GM21447 (cell line): ENCODE results near the gene XYLT1.

ENCODE experiments used
- ATAC-seq: cut with Tn5 transposase; IDR thresholded peaks from one replicate; pipeline ENCODE4 v1.9.1; 2021; ENCODE audit not compliant: unreplicated experiment

The XYLT1 gene

DNA sequence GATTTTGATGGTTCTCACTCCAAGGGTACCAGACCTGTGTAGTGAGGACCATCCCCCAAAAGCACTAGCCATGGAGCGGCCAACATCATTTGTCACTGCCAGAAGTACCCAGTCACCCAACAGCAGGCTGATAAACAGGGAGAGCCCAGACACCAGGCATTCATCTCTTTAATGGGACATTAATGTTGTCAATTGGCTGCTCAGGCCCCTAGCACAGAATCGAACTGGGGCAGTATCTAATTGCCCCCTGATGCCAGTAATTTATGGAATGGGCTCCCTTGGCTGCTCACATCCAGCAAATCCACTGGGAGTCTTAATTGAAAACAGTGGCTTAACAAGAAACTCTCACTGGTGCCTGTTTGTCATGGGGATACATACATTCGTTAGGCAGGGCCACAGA lies 344.6 kb downstream of the XYLT1 start:
- no peak for ATAC-seq

DNA sequence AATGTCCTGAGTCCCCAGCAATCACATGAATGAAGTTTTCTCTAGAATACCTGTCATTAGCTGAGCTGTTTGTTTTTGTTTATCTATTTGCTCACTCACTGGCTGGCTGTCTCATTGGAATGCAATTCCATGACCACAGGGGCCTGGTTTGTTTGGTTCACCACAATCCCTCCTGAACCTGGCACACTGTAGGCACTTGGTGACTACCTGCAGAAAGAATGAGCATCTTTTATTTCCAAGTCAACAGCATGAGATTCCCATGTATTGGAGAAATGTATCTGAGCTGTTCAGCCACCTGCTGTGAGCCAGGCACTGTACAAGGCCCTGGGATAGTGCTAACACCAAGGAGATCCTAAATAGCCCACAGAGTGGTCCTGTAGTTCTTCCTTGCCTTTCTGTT lies 345.1 kb downstream of the XYLT1 start:
- ATAC-seq: no peak

DNA sequence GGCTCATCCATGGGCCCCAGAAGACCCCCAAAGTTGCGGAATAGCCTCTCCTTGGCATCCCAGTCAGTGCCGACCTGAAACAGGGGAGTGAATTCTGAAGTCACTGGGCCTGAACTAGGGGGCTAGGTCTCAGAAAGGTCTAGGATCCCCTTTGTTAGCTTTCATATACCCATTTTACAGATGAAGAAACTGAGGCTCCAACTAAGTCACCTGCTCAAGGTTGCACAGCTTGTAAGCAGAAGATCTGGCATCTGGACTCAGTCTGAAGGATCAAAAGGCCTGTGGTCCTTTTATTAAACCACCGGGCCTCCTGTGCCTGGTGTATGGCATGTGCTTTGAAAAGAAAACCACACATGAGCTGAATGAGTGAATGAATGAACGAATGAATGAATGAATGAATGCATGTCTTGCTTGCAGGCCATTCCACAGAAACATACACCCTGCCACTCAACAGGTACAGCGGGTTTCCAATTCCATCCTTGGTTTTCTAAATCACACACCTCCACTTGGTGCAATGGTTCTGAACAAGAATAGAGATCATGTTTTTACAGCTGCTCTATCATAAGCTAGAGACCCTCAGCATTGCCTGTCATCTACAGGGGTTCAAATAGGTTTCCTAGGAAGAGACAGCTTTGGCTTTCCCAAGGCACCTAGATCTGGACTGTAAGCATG lies 352.7 kb downstream of the XYLT1 start:
- no peak for ATAC-seq

DNA sequence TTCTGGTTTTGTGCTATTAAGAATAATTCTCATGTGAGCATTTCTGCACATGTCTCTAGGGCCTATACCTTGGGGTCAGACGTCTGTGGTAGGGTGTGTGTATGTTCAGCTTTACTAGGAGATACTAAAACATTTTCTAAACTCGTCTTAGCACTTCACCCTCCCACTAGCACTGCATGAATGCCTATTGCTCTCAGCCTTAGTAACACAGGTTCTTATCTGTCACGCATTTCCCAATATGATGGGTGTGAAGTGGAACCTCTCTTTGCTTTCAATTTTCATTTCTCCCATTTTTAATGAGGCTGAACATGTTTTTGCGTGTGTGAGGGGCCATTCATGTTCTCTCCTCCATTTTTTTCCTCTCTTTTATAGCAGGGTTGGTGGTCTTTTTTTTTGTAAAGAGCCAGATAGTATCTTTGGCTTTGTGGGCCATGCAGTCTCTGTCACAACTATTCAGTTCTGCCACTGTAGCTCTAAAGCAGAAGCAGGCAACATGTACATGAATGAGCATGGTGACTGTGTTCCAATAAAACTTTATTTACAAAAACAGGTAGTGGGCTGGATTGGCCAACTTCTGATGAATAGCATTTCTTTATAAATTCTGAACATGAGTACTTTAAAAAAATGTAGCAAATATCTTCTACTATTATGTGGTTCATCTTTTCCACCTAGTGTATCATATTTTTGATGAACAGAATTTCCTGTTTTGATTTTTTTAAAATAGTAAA lies 354.0 kb downstream of the XYLT1 start:
- ATAC-seq: no peak

DNA sequence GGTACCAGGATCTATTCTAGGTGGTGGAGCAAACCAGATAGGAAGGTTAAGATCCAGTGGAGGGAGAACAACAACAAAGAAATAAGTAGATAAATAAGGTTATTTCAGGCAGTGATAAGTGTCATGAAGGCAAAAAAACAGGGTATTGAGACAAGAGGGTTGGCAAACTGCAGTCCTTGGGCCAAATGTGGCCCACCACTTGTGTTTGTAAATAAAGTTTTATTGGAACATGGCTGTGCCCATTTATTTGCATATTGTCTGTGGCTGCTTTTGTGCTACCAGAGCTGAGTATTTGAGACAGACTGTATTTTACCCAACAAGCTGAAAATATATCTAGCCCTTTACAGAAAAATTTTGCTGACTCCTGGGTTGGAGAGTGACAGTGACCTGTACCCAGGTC lies 361.3 kb downstream of the XYLT1 start:
- ATAC-seq: no peak

DNA sequence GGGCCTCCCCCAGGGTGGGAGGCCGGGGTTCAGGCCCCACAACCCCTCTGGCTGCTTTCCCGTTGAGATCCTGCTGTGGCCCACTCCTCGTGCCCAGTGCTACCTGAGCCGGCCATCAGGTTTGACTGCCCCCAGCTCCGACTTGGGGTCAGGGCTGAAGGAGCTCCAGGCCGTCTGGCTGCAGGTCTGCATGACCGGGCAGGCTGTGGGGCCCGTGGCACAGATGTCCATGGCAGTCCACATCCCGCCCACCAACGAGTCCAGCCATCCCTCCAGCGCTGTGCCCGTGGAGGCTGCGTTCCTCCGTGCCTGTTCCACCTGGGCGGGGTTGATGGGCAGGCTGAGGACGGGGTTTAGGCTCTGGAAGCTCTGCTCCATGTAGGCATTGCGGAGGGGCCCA lies 362.2 kb downstream of the XYLT1 start:
- no peak for ATAC-seq

DNA sequence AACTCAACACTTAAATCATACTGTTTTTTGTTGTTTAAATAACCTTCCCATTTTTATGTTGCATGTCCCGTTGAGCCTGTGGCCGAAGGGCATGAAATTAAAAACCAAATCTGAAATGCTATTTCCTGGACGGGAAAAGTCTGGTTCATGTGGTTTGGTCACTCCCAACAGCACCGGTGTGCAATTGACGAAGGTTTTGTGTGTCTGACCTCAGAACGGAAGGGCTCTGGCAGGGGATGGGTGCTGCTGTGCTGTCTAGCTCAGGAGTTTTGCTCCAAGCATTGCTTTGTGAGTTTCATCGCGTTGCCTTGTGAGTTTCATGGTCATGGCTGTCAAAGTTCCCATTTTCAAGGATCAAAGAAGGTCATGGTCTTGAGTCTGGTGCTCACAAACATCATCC lies 363.3 kb downstream of the XYLT1 start:
- ATAC-seq: no peak

DNA sequence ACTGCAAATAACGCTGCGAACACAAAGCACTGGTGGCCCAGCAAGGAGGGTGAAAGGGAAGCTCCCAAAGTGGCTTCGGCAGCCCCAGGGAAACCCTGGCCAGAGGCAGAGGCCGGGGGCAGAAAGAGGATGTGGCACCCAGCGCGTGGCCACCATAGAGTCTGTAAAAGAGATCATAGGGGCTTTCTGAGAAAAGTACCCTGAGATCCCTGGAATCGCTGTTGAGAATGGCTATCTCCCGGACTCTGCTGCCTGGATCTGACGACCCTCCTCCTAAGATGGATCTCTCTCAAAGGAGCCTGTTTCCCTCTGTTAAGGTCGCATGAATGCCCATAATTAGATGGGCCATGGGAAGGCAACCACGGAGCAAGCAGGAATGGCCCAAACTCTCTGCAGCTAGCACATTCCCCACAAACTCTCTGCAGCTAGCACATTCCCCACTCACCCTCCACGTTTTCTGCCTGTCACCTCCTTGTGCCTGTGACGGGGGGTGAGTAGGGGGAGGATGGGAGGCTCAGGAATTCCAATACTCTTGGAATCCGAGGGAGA lies 364.4 kb downstream of the XYLT1 start:
- ATAC-seq: no peak

DNA sequence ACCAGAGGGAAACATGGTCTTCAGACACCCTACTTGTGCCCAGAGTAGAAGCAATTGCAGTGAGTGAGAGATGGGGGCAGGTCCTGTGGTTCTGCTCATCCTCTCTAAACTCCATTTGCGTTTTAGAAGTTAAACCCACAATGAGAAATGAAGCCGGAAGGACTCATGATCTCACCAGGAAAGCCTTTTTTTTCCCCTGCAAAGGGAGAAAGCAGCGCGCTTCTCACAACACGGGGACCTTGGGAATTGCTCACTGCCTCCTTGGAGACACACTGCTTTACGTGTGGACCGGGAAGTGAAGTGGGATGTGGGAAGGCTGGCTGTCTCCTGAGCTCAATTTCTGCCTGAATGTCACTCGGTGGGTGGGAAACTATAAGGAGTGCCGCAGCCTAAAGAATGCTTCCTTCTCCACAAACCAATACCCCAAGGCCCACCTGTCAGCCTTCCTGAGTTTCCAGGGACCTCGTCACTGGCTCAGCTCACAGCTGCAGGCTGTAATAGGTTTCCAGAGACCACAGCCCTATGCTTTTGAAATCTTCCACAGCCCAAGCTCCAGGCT lies 365.4 kb downstream of the XYLT1 start:
- ATAC-seq: no peak

DNA sequence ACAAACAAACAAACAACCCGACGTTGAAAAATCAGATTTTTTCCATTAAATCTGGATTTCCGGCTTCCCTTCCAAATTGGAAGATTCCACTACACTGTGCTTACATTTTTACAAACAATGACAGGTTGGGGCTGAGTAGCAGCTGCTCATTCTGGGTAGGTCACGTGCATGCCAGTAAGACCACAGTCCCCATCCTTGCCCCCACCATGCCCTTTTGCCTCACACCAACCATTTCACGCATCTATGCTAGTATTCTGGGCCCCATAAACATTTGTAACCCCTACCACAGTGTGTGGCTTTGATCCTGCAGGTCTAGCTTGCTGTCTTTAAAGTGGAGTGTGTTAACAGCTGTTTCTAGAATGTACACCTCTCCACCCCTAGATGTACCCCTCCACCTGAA lies 366.1 kb downstream of the XYLT1 start:
- no peak for ATAC-seq

DNA sequence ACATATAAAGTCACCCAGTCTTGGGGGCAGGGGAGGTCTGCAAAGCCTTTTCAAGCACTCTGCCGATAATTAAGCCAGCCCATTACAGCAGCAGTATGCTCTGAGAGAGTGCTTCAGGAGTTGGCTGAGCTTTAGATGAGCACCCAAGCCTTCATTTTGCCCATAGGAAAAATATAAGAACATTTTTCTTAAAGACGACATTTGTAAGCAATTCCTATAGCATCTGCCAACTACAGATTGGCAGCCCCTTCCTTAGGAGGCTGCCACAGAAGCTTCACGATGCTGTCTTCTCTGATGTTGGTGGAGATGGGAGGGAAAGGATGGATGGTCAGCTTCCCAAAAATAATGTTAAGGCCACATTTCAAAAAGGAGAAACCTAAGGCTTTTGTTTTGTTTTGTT lies 367.5 kb downstream of the XYLT1 start:
- ATAC-seq: no peak

DNA sequence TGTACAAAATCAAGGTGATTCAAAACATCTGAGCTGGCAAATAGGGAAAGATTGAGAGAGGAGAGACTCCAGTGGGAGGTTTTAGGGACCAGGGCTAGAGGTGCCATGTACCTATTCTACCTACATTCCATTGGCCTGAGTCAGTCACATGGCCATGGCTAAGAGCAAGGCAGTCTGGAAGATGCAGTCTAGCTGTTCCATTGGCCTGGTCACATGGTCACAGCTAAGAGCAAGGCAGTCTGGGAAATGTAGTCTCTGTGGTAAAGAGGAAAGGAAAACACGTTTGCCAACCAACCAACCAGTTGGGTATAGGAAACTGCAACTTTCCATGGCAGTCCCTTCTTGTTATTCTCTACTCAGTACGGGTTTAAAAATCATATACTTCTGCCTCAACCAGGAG lies 369.1 kb downstream of the XYLT1 start:
- no peak for ATAC-seq

DNA sequence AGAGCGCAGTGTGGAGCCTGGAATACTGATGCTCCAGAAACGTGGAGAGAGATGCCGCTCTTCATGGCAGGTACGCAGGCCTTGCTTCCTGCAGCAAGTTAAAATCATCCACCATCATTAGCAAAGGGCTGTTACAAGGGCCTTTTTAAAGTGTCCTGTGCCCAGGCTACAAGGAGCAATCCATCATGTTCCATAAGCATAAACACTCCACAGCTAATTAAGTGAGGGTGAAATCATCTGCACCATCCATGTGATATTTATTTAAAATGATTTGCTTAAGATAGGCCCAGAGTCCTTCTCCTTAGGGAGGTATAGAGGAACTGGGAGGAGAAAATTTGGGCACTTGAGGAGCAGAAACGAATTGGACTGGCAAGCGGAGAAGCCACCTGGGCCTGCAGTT lies 372.1 kb downstream of the XYLT1 start:
- no peak for ATAC-seq

DNA sequence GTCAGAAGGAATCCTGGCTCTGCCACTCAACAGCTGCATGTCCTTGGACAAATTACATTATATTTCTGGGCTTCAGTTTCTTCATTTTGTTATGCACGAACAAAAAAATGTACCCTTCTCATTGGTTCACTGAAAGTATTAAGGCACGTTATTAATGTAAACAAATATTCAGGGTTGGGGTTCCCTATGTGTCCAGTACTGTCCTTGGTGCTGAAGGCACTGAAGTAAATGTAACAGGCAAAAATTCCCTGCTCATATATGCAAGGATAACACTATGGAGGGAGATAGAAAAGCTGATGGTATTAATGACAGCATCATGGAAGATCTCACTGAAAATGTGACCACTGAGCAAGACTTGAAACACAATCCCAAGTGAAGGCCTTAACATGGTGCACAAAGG lies 386.6 kb downstream of the XYLT1 start:
- no peak for ATAC-seq

DNA sequence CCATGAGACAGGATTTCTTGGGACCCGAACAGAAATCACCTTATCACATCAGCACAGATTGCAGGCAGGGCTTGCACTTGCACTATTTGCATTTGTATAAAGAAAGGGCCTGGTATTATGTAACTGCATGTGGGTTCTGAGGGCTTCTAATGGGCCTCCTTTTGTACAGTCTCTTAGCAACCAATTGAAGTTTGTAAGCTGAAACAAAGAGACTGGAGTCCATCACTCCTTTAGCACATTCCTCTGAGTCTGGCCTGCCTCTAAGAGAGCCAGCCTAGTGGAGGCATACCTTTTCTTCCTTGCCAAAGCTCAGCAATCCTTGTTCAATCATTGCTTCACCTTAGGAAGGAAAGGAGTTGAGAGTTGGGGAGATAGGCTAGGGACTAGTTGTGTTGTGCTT lies 387.1 kb downstream of the XYLT1 start:
- no peak for ATAC-seq

DNA sequence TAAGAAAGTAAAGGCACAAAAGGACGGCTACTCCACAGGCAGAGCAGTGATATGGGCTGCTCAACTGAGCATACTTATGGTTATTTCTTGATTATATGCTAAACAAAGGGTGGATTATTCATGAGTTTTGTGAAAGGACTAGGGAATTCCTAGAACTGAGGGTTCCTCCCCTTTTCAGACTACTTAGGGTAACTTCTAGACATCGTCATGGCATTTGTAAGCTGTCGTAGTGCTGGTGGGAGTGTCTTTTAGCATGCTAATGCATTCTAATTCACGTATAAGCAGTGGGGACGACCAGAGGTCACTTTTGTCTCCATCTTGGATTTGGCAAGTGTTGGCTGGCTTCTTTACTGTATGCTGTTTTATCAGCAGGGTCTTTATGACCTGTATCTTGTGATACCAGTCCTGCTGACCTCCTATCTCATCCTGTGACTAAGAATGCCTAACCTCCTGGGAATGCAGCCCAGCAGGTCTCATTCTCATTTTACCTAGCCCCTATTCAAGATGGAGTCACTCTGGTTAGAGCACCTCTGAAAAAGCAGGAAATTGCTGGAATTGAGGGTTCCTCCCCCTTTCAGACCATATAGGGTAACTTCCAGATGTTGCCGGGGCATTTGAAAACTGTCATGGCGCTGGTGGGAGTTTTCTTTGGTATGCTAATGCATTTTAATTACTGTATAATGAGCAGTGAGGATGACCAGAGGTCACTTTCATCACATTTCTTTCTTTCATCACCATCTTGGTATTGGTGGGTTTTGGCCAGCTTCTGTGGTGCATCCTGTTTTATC lies 388.5 kb downstream of the XYLT1 start:
- no peak for ATAC-seq

DNA sequence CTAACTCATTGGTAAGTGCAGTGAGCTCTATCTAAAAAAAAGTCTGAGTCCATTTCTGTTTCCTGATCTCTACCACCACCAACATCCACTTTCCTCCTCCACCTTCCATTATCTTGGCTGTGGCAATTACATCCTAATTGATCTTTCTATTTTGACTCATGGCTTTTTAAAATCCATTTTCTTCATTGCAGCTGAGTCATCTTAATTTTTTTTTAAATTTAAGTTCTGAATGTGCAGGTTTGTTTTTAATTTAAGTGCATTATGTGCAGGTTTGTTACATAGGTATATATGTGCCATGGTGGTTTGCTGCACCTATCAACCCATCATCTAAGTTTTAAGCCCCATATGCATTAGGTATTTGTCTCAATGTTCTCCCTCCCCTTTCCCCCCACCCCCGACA lies 390.7 kb downstream of the XYLT1 start:
- no peak for ATAC-seq

DNA sequence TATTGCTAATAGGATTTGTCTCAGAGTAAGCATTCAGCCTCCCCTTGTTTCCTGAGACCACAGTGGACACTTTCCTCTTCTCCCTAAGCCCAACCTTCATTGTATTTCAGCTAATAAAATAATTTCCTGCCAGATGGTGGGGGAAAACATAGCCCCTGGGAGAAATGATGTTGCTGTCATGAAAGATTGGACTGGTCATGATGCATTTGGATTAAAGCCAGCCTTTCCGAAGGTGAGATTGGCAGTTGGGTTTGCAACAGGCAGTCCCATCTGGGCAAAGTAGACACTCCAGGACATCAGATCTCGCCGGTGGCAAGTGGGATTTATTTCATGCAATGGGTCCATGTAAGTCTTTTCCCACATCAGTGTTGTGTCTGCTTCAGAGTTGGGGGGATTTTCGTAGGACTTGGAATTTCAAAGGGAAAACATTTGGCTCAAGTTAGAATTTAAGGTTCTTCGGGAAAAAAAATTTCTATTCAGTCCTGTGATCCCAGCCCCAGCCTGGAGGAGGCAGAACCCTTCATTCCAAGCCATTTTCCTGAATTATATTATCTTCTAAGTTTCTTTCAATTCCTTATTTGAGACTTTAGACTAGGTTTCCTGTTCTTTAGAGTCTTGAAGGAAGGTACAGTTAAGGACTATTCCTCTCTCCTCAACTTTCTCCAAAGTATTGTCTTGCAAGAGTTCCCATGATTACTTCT lies 391.7 kb downstream of the XYLT1 start:
- ATAC-seq: no peak

DNA sequence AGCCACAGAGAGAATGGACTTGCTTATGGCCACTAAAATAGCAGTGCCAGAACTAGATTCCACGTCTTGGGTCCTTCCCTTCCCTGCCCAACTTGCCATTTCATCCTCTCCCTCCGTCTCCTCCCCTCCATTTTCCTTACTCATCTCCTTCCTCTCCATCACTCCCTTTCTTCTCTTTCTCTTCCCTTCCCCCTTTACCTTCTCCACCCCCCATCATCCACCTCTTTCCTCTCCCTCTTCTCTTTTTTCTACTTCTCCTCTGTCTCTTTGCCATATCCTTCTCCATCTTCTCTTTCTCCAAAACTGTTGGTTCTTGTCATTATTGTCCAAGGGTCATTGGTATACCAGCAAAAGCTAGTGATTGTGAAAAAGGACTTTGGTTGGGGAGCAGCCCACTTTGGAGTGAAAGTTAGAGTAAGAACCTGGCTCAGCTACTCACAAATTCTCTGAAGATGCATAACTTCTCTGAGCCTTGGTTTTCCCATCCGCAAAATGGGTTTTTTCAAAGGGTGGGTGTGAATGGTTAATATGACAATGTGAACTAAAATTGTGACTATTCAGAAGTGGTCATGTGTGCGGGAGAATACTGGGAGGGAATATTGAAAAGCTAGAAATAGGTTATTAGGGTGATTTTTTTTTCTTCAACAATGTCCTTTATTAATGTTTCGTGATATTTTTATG lies 393.8 kb downstream of the XYLT1 start:
- no peak for ATAC-seq

DNA sequence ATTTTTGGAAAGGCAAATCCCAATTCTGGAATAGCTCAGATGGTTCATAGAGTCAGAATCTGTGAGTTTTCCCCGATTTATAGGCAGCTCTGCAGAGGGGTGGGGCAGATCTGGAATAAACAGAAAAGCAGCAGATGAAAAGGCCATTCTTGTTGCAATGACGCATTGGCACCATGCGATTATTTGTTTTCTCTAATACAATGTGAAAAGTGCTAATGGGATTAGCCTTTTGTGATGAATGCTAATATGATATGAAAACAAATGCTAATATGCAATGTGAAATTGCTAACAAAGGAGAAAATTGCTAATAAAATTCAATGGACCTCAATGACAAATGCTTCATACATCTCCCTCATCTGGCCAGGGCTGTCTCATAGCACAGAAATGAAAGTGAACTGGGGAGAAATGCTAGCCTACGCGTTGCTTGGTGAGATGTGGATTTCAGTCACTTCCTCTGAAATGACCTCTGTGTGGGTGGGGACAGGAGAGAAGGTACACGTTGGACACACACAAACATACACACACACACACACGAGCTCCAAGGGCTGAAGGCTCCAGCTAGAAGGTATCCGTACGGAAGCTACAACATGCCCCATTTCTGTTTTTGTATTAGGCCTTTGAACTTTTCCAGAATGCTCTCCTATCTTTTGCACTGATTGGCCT lies 394.5 kb downstream of the XYLT1 start:
- no peak for ATAC-seq
